GM19351 (cell line): ENCODE results near the gene RCCD1.

Experiments
- ATAC-seq: cut with Tn5 transposase; IDR thresholded peaks from one replicate; pipeline ENCODE4 v1.9.1; 2021; ENCODE audit warnings: mild to moderate bottlenecking, moderate library complexity; ENCODE audit not compliant: unreplicated experiment

RCCD1 gene

GRCh38 chr15:90941038-90941437 lies 13.6 kb upstream of the RCCD1 start:
- no peak for ATAC-seq

- ATAC-seq: no peak
Measured at GRCh38 chr15:90942354-90943120, 12.1 kb upstream of the RCCD1 start.

GRCh38 chr15:90945091-90945490 lies 9.6 kb upstream of the RCCD1 start:
- no peak for ATAC-seq

- ATAC-seq: no peak
Measured at GRCh38 chr15:90946538-90946937, 8.1 kb upstream of the RCCD1 start.

GRCh38 chr15:90946941-90947576 lies 7.6 kb upstream of the RCCD1 start:
- no peak for ATAC-seq

GRCh38 chr15:90947577-90948357 lies 6.9 kb upstream of the RCCD1 start:
- ATAC-seq: no peak

GRCh38 chr15:90948506-90948905 lies 6.2 kb upstream of the RCCD1 start:
- ATAC-seq: no peak

GRCh38 chr15:90949979-90950675 lies 4.6 kb upstream of the RCCD1 start:
- no peak for ATAC-seq

- ATAC-seq: no peak
Measured at GRCh38 chr15:90950676-90951075, 4.0 kb upstream of the RCCD1 start.

GRCh38 chr15:90952901-90953677 lies 1.6 kb upstream of the RCCD1 start:
- no peak for ATAC-seq

GRCh38 chr15:90953947-90954711 lies 555 bp upstream of the RCCD1 start:
- no peak for ATAC-seq

GRCh38 chr15:90955624-90956273 lies 1.1 kb downstream of the RCCD1 start:
- no peak for ATAC-seq

GRCh38 chr15:90956274-90957030 lies 1.8 kb downstream of the RCCD1 start:
- ATAC-seq: no peak

- ATAC-seq: no peak
Measured at GRCh38 chr15:90957031-90957790, 2.5 kb downstream of the RCCD1 start.

GRCh38 chr15:90957791-90958190 lies 3.1 kb downstream of the RCCD1 start:
- no peak for ATAC-seq

GRCh38 chr15:90959028-90959595 lies 4.4 kb downstream of the RCCD1 start:
- ATAC-seq: no peak

- no peak for ATAC-seq
Measured at GRCh38 chr15:90959894-90960293, 5.2 kb downstream of the RCCD1 start.
